Measurements from ENCODE around the gene GCK.
"Not testable (repeated sequence)": the region's sequence is repeated elsewhere in the genome, so short reads cannot be mapped to it uniquely, and the experiment has no call there.

Gene GCK

DNA sequence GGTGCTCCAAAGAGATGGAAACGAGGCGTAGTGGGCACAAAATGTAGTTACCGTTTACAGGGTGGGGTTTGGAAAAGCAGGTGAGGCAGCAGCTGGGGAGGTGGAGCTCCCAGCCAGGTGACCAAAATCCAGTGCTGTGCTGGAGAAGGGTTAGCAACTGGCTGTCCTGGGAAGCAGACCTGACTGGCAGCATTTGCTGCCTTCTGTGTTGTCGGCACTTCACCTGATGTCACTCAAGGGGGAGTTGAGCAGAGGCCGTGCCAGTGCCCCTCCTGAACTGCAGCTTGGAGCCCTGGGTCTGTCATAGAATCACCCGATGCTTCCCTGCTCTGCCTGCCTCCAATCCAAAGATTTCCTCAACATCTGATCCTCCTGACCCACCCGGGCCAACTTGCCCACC, 12.8 kb downstream of the GCK start:
- Histone ChIP-seq H3K9me3 (no peaks in the 10 kb centered on the region), H3K4me1 (peaks cover 6% of the 10 kb centered on the region; the same call in 1 of the 2 replicates), H3K36me3 (no peaks in the 10 kb centered on the region), H3K4me3 (ENCODE audit: low read depth, low read length) (no peak overlapping the region), H3K27me3 (no peaks in the 10 kb centered on the region)
- DNase-seq = no peak
- TF ChIP-seq, protein P1, sequence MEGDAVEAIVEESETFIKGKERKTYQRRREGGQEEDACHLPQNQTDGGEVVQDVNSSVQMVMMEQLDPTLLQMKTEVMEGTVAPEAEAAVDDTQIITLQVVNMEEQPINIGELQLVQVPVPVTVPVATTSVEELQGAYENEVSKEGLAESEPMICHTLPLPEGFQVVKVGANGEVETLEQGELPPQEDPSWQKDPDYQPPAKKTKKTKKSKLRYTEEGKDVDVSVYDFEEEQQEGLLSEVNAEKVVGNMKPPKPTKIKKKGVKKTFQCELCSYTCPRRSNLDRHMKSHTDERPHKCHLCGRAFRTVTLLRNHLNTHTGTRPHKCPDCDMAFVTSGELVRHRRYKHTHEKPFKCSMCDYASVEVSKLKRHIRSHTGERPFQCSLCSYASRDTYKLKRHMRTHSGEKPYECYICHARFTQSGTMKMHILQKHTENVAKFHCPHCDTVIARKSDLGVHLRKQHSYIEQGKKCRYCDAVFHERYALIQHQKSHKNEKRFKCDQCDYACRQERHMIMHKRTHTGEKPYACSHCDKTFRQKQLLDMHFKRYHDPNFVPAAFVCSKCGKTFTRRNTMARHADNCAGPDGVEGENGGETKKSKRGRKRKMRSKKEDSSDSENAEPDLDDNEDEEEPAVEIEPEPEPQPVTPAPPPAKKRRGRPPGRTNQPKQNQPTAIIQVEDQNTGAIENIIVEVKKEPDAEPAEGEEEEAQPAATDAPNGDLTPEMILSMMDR (IDR thresholded peaks at IDR 0.05; ENCODE audit: low read depth, low read length) = no peak

DNA sequence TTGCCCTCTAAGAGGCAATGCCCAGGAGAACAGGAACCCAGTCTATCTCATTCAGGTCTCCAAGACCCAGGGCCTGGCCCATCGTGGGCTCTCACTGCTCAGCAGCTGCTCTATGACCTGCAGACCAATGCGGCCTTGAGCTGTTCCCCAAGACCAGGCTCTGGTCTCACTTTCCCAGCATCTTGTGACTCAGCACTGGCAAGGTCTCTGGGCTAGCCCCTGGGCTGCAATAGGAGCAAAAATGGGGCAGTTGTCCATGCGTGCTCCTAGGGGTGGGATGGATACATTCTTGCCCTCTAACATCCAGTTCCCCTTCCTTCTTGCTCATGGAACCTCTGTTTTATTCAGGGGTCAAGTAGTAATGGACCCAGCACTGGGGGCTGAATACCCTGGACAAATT, 13.5 kb downstream of the GCK start:
- H3K9me3 ChIP-seq = no peaks in the 10 kb centered on the region
- no peaks in the 10 kb centered on the region for H3K36me3 ChIP-seq
- H3K4me1 ChIP-seq = peaks cover 6% of the 10 kb centered on the region; the same call in 1 of the 2 replicates
- TF ChIP-seq, protein P1 (IDR thresholded peaks at IDR 0.05; ENCODE audit: low read depth, low read length) = no peak
- no peaks in the 10 kb centered on the region for H3K27me3 ChIP-seq
- no peak overlapping the region for H3K4me3 ChIP-seq (ENCODE audit: low read depth, low read length)
- no peak for DNase-seq

DNA sequence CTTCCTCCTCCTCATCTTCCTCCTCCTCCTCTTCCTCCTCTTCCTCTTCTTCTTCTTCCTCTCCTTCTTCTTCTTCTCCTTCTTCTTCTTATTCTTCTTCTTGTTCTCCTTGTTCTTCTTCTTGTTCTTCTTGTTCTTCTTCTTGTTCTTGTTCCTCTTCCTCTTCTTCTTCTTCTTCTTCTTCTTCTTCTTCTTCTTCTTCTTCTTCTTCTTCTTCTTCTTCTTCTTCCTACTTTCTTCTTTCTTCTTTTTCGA, 14.6 kb downstream of the GCK start:
- not testable (repeated sequence) for H3K36me3 ChIP-seq; H3K4me3 ChIP-seq (ENCODE audit: low read depth, low read length); H3K4me1 ChIP-seq; H3K27me3 ChIP-seq; DNase-seq; H3K9me3 ChIP-seq

DNA sequence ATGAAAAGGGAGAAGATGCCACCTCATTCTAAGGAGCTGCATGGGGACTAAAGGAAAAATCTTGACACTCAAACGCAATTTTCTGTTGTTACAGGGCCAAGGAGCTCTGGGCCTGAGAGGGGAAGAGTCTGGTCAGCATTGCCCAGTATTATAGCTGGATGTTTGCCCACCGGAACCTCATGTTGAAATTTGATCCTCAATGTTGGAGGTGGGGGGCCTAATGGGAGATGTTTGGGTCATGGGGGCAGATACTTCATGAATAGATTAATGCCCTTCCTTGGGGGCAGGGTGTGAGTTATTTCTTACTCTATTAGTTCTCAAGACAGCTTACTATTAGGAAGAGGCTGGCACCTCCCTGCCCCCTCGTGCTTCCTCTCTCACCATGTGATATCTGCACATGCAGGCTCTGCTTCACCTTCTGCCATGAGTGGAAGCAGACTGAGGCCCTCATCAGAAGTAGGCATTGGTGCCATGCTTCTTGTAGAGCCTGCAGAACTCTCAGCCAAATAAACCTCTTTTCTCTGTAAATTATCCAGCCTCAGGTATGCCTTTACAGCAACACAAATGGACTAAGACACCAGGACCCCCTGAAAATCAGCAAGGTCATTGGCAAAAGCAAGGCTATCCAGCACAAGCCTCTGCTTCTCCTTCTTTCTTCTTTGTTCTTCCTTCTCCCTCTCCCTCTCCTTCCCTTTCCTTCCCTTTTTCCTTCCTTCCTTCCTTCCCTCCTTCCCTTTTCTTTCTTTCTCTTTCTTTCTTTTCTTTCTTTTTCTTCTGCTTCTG, 15.1 kb downstream of the GCK start:
- Histone ChIP-seq H3K9me3 (no peaks in the 10 kb centered on the region), H3K4me3 (ENCODE audit: low read depth, low read length) (no peak overlapping the region), H3K4me1 (peaks cover 6% of the 10 kb centered on the region; the same call in 1 of the 2 replicates), H3K36me3 (no peaks in the 10 kb centered on the region), H3K27me3 (no peaks in the 10 kb centered on the region)
- no peak for DNase-seq
- TF ChIP-seq, protein P1 (IDR thresholded peaks at IDR 0.05; ENCODE audit: low read depth, low read length) = no peak

DNA sequence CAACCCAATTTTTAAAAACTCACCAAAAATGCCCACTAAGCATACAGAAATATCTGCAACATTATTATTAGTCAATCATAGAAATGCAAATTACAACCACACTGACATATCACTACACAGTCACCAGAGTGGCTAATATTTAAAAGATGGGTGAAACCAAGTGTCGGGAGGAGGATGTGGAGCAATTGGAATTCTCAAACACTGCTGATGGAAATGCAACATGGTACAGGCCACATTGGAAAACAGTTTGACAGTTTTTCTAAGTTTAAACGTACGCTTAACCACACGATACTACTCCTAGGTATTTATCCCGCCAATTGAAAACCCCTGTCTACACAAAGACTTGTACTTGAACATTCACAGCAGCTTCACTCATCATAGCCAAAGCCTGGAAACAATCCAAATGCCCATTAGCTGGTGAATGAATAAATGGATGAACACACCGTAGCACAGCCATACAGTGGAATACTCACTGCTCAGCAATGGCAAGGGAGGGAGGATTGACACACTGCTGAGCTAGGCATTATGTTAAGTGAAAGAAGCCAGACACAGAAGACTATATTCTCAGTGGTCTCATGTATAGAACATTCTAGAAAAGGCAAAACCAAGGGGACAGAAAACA, 16.3 kb downstream of the GCK start:
- Histone ChIP-seq H3K4me1 (peaks cover 3% of the 10 kb centered on the region; the same call in 1 of the 2 replicates), H3K36me3 (no peaks in the 10 kb centered on the region), H3K27me3 (no peaks in the 10 kb centered on the region), H3K9me3 (no peaks in the 10 kb centered on the region), H3K4me3 (ENCODE audit: low read depth, low read length) (no peak overlapping the region)
- DNase-seq = no peak
- TF ChIP-seq, protein P1 (IDR thresholded peaks at IDR 0.05; ENCODE audit: low read depth, low read length) = no peak

DNA sequence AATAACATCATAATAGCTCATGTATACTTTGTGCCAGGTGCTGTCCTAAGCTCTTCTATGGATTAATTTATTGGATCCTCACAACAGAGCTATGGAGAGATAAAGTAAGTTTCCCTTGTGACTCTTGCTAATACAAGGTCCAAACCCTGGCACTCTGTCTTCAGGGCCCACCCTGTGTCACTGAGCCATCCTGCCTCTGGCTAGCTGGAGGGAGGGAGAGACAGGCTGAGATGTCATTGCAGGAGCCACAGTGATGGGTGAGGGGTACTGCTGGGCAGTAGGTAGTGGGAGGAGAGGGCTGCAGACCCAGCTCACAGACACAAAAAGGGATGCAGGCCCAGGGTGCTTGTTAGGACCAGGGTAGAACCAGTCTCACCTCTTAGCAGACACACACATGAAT, 16.9 kb downstream of the GCK start:
- TF ChIP-seq, protein P1 (IDR thresholded peaks at IDR 0.05; ENCODE audit: low read depth, low read length) = no peak
- no peak for DNase-seq
- no peak overlapping the region for H3K4me3 ChIP-seq (ENCODE audit: low read depth, low read length)

DNA sequence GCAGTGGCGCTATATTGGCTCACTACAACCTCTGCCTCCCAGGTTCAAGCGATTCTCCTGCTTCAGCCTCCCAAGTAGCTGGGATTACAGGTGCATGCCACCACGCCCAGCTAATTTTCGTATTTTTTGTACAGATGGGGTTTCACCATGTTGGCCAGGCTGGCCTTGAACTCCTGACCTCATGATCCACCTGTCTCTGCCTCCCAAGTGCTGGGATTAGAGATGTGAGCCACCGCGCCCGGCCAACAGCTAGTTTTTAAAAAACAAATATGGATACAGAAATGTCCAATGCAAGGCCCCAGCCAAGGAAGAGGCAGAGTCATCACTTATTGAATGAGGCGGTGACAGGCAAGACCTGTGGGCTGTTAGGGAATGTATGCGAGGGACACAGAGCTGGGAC, 17.3 kb downstream of the GCK start:
- H3K4me1 ChIP-seq; H3K4me3 ChIP-seq (ENCODE audit: low read depth, low read length); H3K9me3 ChIP-seq; H3K27me3 ChIP-seq; DNase-seq; H3K36me3 ChIP-seq: not testable (repeated sequence)

More for the DNA sequence above, 16.9 kb downstream of the GCK start:
- H3K36me3 ChIP-seq = no peaks in the 10 kb centered on the region
- no peaks in the 10 kb centered on the region for H3K4me1 ChIP-seq
- H3K27me3 ChIP-seq = no peaks in the 10 kb centered on the region
- no peaks in the 10 kb centered on the region for H3K9me3 ChIP-seq

Measured in BE2C (cell line).